Bronchial epithelial cell (primary cell): ENCODE data around the gene DNAJB4. TPM values are rescaled to one million over a fixed set of nuclear protein-coding genes. Genes with fewer than 3 reads are reported as not detected.

Source experiments
- DNase-seq: peaks from one replicate; pipeline ENCODE4 v3.0.0-alpha.2; 2010; ENCODE audit warnings: low read depth
- FAIRE-seq: peaks from 2 replicates; lab custom pipeline; 2011; peaks lifted over from hg19 to GRCh38; lab: Jason Lieb, UNC
- H3K27me3 ChIP-seq: 2 replicates; pipeline ENCODE4 v1.5.1; 2011; ENCODE audit warnings: low read length; ENCODE audit not compliant: control insufficient read depth, insufficient read depth
- H3K36me3 ChIP-seq: 2 replicates; pipeline ENCODE4 v1.5.1; 2011; ENCODE audit warnings: low read length; ENCODE audit not compliant: control insufficient read depth, insufficient read depth
- H3K4me3 ChIP-seq: 2 replicates; pipeline ENCODE4 v1.5.1; 2011; ENCODE audit warnings: mild to moderate bottlenecking, low read depth, low read length, control low read depth
- CTCF ChIP-seq: IDR thresholded peaks from 2 replicates; pipeline ENCODE4 v1.5.1; 2011; ENCODE audit warnings: mild to moderate bottlenecking, moderate library complexity, low read length, control low read depth, inconsistent platforms; ENCODE audit not compliant: insufficient read depth, severe bottlenecking
- total RNA-seq: library from RNA; depleted of rRNA; stranded (reverse); fragments of >200 nt; gene quantifications from 2 replicates; pipeline ENCODE4 v1.2.1, GENCODE V29; 2014

Gene DNAJB4
- total RNA-seq, 1 donor from 2014 or later = 6.8 TPM

- no peaks in the 10 kb centered on the region for H3K27me3 ChIP-seq
- DNase-seq (no peak), FAIRE-seq (no peak)
- no peak for TF ChIP-seq CTCF
- H3K4me3 ChIP-seq = no peak overlapping the region
- no peaks in the 10 kb centered on the region for H3K36me3 ChIP-seq
Observed at GRCh38 chr1:78054559-78054958, 49.8 kb downstream of the DNAJB4 start.

- no peak overlapping the region for H3K4me3 ChIP-seq
- FAIRE-seq = no peak
- no peak for TF ChIP-seq CTCF
Observed at GRCh38 chr1:78054972-78055371, 50.2 kb downstream of the DNAJB4 start.

GRCh38 chr1:78055565-78056132 is 50.9 kb downstream of the DNAJB4 start:
- H3K27me3 ChIP-seq = no peaks in the 10 kb centered on the region
- DNase-seq (no peak), FAIRE-seq (no peak)
- TF ChIP-seq CTCF = no peak
- no peaks in the 10 kb centered on the region for H3K36me3 ChIP-seq
- no peak overlapping the region for H3K4me3 ChIP-seq

More at GRCh38 chr1:78054972-78055371, 50.2 kb downstream of the DNAJB4 start:
- no peaks in the 10 kb centered on the region for H3K36me3 ChIP-seq
- H3K27me3 ChIP-seq = no peaks in the 10 kb centered on the region
- DNase-seq = no peak

- H3K4me3 ChIP-seq = no peak overlapping the region
- no peak for TF ChIP-seq CTCF
- DNase-seq = no peak
- H3K27me3 ChIP-seq = no peaks in the 10 kb centered on the region
- FAIRE-seq = no peak
- no peaks in the 10 kb centered on the region for H3K36me3 ChIP-seq
Observed at GRCh38 chr1:78058670-78059069, 53.9 kb downstream of the DNAJB4 start.

GRCh38 chr1:78060857-78061563 is 56.3 kb downstream of the DNAJB4 start:
- TF ChIP-seq CTCF = peak; percentile 16
- FAIRE-seq = no peak
- Histone ChIP-seq H3K4me3 (no peak overlapping the region), H3K27me3 (no peaks in the 10 kb centered on the region), H3K36me3 (no peaks in the 10 kb centered on the region)
- peak; percentile 94 for DNase-seq
